IPS-11a (cell line): ENCODE results near the gene ERICH6B.

Experiments
- H3K4me3 ChIP-seq: one replicate; pipeline ENCODE4 v1.5.1; 2013; ENCODE audit warnings: low read depth, low read length, control low read depth

The ERICH6B gene

DNA sequence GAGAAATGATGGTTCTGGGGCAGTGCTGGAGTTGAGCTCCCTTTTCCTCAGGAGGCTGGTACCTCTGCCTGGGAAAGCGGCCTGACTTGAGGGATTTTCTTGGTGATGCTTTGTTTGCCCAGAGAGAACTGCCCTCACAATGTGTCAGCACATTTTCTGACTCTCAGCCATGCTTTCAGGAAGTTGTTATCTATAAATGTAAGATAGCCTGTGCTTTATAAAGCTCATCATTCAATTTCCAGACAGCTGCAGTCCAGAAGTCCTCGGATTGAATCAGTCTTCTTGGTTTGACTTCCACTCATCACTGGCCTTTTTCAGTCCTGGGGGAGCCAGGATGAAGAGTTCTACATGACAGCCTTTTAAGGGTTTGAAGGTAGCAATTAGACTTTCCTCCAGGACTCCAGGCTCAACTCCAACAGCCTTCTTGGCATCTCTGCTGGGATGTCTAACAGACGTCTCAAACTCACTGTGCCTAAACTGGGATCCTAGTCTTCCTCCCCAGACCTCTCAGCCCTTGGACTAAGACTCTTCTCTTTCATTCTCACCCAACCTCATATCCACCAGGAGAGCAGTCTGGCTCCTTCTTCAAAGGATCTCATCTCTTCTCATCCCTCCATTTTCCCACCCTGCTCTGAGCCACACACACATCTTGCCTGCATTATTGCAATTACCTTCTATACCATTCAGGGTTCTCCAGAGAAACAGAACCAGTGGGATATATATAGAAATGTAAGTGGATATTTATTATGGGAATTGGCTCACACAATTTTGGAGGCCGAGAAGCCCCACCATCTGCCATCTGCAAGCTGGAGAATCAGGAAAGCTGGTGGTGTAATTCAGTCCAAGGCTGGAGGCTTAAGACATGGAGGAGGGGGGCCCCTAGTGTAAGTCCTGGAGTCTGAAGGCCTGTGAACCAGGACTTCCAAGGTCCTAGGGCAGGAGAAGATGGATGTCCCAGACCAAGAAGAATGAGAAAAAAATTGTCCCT lies 13.1 kb downstream of the ERICH6B start:
- no peak overlapping the region for H3K4me3 ChIP-seq

DNA sequence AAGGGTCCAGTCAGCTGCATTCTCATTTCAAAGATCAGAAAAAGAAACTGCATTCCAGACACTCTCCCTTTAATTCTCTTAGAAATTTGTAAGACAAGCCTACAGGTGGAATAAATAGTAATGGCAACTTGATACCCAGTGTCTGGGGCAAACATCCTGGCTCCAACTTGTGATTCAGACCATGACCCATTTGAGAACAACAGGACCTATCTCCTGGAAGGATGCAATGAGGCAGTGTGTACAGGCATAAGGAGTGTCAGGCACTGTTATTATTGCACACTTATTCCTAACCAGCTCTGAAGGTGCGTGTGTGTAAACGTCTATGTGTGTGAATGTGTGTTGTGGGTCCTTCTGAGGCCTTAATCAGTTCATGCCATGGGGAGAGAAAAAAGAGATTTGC lies 13.9 kb downstream of the ERICH6B start:
- no peak overlapping the region for H3K4me3 ChIP-seq

DNA sequence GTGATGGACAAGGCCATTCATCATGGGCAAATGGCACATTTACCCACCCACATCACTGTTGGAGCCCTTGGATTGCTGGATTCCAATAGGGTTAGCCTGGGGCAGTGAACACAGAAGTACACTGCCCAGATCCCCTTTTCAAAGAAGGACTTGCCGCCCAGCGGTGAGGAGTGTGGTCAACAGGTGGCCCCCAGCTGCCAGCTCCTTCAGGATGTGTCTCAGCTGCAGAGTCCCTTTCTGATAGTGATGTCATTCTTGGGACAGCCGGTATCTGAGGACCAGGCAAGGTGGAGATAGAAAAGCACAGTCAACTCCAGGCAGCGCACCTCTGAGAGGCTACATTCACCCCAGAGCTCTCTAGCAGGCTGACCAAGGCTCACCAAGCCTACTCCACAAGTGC lies 16.9 kb downstream of the ERICH6B start:
- H3K4me3 ChIP-seq, result no peak overlapping the region

DNA sequence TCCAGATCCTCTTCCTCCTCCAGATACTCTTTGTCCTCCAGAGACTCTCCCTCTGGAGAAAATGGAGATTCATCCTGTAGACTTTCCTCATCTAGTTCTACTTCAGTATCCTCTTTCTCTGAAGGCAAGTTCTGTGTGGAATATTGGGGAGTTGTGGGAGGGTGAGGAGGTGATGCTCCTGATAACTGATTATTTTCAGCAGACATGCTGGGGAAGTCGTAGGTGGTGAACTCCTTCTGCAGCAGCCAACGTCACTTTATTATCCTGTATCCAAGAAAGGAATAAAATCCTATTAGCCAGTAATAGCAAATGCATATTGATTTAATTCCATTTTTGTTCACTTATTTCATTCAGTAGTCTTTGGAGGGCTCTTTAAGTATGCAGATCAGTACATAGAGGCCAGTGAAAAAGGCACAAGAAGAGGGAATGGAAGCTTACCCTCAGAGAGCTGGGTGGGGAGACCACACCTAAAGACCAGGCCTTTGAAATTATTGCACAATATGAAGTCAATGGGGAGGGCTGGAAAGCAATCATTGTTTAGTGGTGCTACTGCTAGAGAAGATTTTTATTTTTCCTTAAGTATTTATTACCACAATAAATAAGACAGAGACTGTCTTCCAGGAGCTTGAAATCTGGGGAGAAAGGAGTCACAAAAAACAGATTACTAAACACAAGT lies 18.6 kb downstream of the ERICH6B start:
- no peak overlapping the region for H3K4me3 ChIP-seq

DNA sequence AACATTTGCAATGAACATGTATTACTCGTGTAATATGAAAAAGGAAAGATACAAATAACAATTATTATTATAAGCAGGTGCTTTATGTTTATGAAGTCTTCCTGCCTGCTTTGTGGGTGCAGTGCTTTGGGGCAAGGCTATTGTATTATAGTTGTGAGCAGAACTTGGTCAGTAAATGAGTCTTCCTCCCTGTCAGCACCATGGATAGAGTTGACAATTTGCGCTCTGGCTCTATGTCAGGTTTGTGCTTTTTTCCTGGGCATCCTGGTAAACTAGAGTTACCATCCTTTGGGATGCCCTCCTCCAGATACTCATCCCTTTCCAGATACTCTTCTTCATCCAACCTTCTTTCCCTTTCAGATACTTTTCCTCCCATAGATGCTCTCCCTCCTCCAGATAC lies 19.6 kb downstream of the ERICH6B start:
- H3K4me3 ChIP-seq, result no peak overlapping the region

DNA sequence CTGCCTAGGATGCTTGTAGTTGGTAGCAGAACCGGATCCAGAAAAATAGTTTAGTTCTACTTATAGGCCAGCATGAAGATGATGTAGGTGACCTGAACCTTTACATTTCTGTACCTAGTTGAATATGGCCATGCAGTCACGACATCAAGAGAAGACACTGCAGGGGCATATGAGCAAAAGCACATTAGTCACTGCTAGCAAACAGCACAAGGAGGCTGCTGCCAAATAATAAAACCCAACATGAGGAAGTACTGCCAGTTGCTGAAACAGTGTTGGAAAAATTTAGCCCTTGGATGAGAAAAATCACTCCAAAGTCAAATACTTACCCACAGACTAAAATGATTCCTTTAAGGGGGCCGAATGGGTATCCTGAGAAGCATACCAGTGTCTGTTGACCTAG lies 20.8 kb downstream of the ERICH6B start:
- H3K4me3 ChIP-seq, result no peak overlapping the region

DNA sequence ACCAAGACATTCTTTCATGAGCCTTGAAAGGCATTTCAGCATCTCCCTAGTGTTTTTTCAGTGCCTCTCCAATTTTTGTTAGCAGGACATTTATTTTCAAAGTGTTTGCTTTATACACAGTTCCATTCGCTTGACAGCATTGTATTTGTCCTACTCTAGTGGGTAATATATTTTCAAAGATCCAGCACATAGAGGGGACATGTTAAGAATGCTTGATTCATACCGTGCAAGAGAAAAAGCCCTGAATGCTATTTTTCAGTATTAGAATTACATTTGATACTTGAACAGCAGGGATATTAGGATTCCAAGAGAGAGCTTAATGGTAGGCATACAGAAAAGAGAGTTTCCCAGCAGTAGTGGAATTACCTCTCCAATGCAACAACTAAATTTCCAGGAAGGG lies 21.3 kb downstream of the ERICH6B start:
- no peak overlapping the region for H3K4me3 ChIP-seq

DNA sequence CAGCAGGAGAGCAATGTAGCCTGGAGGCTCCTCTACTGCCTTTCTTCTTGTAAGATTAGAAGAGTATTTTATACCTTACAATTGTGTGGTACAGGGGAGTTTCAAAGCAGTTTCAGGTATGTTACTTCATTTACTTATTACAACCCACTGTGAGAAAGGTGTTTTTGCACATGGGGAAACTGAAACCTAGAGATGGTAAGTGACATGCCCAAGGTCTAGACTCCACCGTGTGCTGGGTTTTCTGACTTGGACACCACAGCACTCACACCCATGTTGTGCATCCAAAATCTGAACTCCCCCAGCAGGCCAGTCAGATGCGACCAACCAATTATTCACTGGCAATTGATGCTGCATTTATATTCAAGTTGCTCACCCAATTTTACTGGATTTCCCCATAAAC lies 22.8 kb downstream of the ERICH6B start:
- H3K4me3 ChIP-seq, result no peak overlapping the region

DNA sequence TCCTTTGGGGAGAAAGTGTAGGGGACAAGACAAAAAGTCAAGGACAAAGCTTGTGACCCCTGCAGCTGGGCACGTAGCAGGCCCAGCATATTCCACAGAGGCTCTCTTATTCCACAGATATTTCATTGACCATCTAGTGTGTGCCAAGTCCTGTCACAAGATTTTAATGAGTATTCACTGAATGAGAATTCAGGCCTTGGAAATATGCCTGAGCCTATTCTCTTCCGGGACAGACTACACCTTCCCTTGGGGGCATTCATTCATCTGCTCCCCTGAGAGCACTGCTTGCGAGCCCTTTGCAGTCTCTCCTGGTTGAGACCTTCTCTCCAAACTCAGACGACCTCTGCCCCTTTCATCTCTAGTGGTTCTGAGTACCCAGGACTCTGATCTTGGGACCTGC lies 25.5 kb downstream of the ERICH6B start:
- no peak overlapping the region for H3K4me3 ChIP-seq

DNA sequence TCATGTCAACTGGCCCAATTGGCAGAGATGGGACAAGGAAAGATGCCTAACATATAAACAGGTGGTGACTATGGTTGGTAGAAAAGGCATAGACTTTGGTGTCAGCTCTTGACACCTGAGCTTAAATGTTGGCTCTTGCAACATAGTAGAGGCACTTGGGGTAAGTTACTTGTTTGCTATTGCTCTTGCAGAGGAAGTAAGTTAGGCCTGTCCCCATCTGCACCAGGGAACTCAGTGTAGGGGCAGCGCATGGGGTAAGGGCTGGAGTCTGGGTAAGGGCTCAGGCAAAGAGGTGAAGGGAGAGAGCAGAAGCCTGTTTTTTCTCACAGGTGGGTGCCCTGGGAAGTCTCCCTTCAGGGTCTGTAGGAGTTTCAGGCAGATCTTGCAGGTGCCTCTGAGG lies 27.6 kb downstream of the ERICH6B start:
- no peak overlapping the region for H3K4me3 ChIP-seq

DNA sequence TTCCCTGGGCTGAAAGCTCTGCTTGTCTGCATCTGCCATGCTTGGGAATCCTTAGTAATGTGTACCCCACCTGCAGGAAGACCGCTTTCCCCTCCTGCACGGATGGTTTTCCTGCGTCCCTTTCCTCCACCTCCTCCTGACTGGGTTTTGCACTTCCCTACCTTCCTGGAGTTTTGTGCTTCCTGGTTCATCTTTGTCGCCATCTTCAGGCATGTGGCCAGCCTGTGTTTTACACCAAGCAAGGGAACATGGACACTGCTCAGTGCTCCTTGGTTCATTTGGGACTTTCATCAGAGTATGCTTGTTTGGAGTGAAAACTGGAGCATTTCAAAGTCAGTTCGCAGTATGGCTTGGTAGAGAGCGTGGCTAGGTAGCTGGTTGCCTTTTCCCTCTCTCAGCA lies 30.7 kb downstream of the ERICH6B start:
- H3K4me3 ChIP-seq, result no peak overlapping the region

DNA sequence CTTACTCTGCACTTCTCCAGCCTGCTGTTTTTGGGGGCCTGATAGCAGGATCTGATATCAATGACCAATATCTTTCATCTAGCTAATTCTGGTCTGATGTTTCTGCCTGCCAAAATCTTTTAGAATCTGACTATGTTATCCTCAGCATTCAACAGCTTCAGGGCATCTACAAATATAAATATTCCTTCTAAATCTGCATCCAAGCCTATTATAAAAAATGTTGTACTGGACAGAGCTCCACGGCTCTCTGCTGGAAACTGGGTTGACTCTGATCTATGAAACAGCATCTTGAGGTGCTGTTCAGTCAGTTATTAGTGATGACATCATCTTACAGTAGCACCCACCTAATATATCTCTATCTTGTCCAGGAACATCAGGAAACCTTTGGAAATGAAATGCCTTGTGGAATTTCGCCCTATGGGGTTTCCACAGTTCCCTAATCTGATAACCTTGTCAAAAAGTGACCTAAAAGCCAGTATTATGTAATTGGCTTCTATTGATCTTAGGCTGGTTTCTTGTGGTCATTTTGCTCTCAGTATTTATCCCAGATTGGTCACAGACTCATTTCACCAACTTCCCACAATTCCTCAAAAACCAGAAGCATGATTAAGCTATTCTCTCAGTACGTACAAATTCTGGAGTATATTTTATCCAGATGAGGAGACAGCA lies 33.0 kb downstream of the ERICH6B start:
- H3K4me3 ChIP-seq, result no peak overlapping the region

DNA sequence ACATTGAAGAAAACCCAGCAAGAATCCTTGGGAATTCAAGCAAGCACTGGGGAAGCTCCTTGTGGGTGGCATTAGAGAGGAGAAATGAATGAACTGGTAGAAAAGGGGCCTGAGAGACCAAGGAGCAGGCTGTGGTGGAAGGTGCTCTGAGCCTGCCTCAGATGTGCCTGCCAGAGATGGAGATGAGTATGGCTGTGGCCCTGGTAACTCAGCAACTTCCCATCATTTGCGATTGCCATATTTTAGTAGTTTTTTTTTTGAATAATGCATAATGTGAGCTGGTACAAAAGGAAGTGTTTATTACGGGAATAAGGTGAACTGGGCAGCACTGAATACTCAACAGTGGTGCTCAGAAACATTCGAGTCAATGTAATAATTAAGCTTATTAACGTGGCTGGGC lies 39.1 kb downstream of the ERICH6B start:
- H3K4me3 ChIP-seq, result no peak overlapping the region

DNA sequence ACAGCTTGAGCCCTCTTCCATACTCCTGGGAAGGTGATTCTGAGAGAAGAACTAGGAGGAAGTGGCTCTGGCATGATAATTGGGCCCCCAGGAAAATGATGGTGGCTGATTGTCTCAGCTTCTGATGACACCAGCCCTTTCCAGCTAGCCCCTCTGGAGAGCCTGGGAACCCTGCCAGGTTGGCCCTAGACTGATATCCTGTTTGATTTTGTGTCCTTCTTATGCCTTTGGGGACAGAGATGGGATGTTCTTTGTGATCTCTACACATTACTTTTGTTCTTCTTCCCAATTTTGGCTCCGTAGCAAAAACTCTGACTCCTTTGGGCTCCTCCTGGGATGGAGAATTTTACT lies 39.7 kb downstream of the ERICH6B start:
- no peak overlapping the region for H3K4me3 ChIP-seq

DNA sequence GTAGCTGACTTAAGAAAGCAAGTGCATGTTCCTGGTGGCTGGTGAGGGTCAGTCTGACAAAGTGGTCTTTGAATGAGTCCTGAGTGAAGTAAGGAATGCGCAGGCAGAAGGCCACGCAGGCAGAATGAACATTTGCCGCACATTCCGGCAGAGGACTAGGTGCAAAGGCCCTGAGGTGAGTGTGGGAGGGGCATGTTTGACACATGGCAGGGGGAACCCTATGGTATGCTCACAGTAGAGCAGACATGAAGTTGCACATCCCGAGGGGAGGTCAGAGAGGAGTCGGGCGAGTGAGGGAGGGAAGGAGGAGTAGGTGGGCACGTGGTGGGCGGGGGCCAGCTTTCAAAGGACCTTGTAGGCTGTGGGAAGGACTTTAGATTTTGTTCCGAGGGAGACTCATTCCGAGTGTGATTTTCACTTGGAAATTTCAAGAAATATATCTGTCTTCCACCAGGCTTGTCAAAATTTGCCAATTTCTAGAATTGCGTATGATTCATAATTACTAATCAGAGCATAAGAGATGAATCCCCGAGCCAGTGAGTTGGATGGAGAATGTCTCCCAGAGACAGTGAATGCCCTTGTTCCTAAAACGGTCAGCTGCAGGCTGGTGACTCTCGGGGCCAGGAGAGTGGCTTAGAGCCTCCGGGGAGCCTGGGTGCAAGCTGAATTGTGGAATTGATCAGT lies 40.3 kb downstream of the ERICH6B start:
- H3K4me3 ChIP-seq, result no peak overlapping the region

DNA sequence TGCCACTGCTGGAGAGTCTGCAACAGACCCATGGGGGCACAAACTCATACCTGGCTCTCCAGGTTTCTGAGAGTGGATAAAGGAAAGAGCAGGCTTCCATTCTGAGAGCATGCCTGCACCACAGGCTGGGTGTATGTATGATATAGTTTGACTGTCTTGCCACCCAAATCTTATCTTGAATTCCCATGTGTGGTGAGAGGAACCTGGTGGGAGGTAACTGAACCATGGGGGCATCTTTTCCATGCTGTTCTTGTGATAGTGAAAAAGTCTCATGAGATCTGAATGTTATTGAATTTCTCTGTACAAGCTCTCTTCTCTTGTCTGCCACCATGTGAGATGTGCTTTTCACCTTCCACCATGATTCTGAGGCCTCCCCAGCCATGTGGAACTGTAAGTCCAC lies 50.2 kb downstream of the ERICH6B start:
- no peak overlapping the region for H3K4me3 ChIP-seq

DNA sequence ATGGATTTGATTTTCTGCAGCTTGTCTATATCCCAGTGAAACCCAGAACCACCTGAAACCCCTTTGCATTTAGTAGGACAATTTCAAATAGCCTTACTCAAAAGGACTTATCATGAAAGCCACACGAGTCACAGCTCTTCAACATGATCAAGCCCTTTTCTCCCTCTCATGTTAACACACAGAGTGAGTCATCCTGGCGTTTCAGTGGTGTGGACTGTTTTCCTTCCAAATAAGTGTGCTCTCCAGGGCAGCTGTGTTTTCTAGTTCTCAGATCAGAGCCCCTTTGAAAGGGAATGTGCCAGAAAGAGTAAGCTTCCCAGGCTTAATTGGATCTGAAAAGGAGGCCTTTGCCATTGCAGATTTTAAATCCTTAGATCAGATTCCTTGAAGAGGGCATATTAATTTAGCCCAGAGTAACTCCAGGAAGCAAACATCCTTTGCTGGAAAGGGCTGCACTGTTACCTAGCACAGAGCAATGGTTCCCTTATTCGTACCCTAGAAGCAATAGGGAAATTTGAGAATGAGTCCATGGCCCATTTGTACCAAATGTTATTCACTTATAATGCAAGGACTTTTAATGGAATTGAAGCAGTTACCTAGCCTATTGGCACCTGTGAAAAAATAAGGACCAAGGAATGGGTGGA lies 51.3 kb downstream of the ERICH6B start:
- no peak overlapping the region for H3K4me3 ChIP-seq

DNA sequence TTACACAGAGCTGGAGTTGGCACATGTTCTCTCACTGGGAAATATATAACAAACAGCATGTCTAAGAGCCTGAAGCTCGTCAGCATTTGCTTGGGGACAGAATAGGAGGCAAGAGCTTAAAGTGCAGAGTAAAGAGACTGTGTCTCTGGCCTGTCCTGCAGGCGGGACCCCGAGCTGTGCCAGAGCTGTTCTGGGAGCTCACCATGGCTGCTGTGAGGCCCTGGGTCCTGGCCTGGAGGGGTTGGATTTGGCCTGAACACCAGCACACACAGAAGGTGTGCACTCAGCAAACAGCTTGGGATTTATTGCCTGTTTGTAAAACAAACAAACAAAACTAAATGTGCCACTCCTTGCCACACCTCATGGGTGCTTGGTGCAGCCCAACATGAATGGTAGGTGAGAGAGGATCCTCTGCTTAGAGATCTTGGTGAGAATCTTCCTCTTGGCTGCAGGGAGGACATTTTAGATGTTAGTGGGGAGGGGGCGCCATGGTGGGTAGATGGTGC lies 60.9 kb downstream of the ERICH6B start:
- H3K4me3 ChIP-seq, result no peak overlapping the region

DNA sequence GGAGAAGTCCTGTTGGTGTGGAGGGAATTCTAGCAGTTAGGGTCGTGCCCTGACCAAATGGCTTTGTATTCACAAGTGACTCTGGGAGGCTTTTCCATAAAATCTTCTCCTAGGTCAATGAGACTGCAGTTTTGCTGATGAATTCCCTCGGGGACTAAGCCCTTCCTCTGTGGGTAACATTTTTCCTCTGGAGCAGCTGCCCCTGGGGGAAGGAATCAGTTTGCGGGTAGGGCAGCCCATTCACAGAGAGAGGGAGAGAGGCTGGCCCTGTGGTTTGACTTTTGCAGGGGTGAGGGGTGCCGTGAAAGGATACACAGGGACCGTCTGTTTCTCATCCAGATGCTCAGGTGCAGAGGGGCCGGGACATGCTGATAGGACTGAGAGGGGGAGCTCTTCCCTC lies 67.3 kb downstream of the ERICH6B start:
- no peak overlapping the region for H3K4me3 ChIP-seq

DNA sequence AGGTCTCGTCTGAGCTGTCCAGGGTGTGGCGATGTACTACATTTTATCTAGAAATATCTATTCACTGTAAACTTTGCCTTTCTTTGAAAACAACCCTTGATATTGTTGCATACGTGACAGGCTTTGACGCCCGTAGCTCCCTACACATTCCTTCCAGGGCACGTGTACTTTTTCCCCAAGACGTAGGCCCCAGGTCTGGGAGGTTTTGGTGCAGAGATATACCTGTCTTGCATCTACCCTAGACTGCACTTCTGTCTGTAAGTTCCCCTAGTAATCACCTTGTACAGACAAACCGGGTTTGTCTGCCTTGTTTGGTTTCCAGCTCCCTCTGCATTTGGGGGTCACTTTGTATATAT lies 69.2 kb downstream of the ERICH6B start:
- H3K4me3 ChIP-seq, result no peak overlapping the region
